Fibroblast of the aortic adventitia (primary cell): ENCODE results near the gene JAKMIP1. TPM values are rescaled to one million over a fixed set of nuclear protein-coding genes. Genes with fewer than 3 reads are reported as not detected.

Source experiments
- DNase-seq: peaks from one replicate; pipeline ENCODE4 v3.0.0-alpha.2; 2010; ENCODE audit warnings: low read depth
- H3K4me3 ChIP-seq: 2 replicates; pipeline ENCODE4 v1.5.1; 2011; ENCODE audit warnings: low read depth, mild to moderate bottlenecking, control low read depth, low read length, moderate library complexity
- total RNA-seq: library from RNA; depleted of rRNA; stranded (reverse); fragments of >200 nt; gene quantifications from 2 replicates; pipeline ENCODE4 v1.2.3, GENCODE V29; 2012; ENCODE audit warnings: low replicate concordance
- TF ChIP-seq, protein P1 (sequence below): IDR thresholded peaks from 2 replicates; pipeline ENCODE4 v1.5.1; 2011; ENCODE audit warnings: mild to moderate bottlenecking, low read length, control low read depth, inconsistent platforms; ENCODE audit not compliant: insufficient read depth

JAKMIP1 gene
- total RNA-seq, 1 donor: not detected

DNA sequence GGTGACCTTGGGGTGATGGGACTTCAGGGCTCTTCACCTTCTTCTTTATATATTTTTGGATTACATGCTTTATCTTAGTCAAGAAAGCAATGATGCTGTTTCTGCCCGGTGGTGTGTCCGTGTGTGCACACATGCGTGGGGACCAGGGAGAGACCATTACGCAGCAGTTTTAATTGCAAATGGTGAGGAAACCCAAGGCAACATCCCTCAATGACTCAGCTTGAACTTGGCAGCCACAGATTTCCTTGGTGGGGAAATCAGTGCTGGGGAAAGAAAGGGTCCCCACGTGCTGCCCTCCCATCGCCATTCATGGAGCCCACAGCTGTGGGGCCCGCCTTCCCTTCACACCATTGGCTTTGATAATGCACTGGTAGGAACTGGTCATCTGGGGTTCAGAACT lies 136.0 kb downstream of the JAKMIP1 start:
- TF ChIP-seq, protein P1, sequence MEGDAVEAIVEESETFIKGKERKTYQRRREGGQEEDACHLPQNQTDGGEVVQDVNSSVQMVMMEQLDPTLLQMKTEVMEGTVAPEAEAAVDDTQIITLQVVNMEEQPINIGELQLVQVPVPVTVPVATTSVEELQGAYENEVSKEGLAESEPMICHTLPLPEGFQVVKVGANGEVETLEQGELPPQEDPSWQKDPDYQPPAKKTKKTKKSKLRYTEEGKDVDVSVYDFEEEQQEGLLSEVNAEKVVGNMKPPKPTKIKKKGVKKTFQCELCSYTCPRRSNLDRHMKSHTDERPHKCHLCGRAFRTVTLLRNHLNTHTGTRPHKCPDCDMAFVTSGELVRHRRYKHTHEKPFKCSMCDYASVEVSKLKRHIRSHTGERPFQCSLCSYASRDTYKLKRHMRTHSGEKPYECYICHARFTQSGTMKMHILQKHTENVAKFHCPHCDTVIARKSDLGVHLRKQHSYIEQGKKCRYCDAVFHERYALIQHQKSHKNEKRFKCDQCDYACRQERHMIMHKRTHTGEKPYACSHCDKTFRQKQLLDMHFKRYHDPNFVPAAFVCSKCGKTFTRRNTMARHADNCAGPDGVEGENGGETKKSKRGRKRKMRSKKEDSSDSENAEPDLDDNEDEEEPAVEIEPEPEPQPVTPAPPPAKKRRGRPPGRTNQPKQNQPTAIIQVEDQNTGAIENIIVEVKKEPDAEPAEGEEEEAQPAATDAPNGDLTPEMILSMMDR: no peak
- no peak overlapping the region for H3K4me3 ChIP-seq
- no peak for DNase-seq

DNA sequence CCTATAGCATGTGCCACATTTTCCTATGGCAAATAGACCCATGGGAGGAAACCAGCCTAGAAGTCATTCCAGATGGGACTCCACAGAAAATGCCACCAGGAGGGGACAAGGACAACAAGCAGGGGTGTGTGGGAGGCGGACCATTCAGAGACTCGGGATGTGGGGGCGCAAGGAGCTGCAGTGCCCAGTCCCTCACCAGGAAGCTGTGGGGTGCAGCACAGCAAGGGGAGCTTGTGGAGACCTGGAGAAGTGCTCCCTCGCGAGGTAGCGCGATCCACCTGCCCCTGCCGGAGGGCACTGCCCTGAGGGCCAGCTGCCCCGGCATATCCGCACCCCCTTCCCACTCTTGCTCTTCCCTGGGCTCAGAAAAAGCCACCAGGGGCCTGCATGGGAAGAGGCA lies 136.7 kb downstream of the JAKMIP1 start:
- H3K4me3 ChIP-seq: no peak overlapping the region
- DNase-seq: no peak
- TF ChIP-seq, protein P1: no peak

DNA sequence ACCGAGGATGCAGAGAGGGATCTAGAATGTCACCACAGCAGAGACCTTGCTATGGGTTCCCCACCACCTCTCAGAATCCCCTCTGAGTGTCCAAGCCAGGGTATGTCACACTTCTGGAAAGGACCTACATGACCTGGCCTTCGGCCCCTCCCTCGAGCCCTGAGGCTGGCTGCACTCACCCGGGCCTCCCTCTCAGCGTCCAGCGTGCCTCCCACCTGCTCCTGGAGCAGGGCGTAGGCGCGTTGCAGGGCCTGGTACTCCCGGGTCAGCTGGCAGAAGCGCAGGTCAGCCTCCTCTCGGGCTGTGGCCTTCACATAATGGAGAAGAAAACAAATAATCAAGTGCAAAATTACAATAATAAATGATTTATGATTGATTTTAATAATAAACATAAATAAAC lies 138.2 kb downstream of the JAKMIP1 start:
- TF ChIP-seq, protein P1: no peak
- H3K4me3 ChIP-seq: no peak overlapping the region
- no peak for DNase-seq

DNA sequence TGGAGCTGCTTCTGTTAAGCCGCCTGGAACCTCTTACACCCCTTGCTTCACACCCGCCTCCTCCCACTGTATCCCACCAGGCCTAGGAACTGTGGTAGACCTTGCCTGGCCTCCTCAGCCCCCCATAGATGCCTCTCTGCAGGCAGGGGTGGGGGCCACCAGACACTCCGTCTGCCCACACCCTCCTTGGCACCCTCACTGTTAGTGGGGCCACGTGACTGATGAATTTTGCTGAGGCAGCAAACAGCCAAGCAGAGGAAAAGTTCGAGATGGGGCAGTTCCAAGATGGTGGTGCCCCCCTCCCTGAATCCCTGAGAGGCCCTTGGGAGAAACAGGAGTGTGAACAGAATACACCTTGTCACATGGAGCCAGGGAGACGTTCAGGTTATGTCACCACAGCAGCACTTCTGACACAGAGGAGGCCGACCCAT lies 141.0 kb downstream of the JAKMIP1 start:
- no peak overlapping the region for H3K4me3 ChIP-seq
- DNase-seq: no peak
- TF ChIP-seq, protein P1: no peak

DNA sequence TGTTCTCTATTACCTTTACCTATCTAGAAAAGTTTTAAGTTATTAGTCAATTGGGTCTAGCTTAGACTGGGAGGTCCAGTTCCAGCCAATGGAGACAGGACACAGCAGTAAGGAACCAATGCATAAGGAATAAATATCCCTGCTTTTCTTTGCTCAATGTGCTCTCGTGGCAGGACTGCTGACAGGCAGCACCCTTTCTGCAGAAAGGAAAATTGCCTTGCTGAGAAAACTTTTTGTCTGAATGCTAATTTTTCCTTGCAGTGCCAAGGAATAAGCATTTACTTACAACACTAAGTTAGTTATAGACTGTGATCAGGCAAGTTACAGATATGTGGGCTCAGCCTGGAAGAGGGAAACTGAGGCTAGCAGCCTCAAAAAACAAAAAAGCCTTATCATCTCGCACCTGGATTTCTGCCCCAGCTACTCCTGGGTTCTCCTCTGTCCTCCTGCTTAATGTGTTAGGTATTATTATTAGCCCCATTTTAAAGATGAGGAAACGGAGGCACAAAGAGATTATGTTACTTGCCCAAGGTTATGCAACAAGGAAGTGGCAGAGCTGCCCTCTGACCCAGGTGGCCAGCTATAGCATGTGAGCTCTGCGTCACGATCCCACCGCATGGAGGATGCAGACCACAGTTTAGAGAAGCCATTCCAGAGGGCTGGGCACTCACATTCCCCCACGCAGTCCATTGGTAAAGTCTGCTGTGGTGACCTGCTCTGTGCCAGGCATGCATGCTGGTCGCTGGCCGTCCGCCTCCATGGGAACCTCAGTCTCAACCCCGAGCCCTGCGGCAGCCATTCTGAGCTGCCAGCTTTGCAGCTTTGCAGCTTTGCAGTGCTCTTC lies 141.6 kb downstream of the JAKMIP1 start:
- no peak overlapping the region for H3K4me3 ChIP-seq
- no peak for DNase-seq
- TF ChIP-seq, protein P1: no peak

DNA sequence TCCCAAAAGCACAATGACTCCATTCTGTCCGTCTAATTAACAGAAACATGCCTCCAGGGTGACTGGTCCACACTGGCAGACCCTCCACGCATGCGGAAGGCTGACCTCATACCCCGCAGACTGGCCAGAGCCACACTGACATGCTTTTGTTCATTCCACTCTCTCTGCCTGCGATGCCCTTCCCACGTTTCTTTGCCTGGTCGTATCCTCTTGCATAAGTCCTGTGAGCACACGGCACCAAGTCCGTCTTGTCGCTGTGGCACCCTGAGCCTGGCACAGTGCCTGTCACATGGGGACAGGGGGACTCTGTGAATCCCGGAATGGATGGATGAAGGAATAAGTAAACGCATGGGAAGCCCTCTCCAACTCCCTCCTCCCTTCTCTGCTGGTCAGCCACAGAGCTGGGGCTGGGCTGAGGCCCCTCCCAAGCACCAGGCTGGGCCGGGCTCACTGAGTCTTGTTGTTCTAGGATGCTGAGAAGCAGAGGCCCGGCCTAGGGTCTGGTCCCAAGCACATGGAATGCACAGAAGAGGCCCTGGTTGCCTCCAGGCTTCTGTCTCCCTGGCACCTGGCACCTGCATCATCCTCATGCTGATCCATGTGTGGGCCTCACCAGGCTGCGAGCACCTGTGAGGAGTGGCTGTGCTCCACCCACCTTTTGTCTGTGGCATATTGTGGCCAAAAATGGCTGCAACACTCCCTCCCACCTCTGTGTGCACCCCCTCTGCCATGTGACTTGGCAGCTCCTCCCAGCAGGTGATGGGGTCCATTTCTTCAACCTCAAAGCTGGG lies 143.2 kb downstream of the JAKMIP1 start:
- TF ChIP-seq, protein P1: no peak
- no peak overlapping the region for H3K4me3 ChIP-seq
- no peak for DNase-seq
